GM18498 (cell line): ENCODE data around the gene SLC3A2.

Experiments
- ATAC-seq: cut with Tn5 transposase; IDR thresholded peaks from one replicate; pipeline ENCODE4 v1.9.1; 2021; ENCODE audit warnings: mild to moderate bottlenecking, moderate library complexity; ENCODE audit not compliant: unreplicated experiment

The SLC3A2 gene

DNA sequence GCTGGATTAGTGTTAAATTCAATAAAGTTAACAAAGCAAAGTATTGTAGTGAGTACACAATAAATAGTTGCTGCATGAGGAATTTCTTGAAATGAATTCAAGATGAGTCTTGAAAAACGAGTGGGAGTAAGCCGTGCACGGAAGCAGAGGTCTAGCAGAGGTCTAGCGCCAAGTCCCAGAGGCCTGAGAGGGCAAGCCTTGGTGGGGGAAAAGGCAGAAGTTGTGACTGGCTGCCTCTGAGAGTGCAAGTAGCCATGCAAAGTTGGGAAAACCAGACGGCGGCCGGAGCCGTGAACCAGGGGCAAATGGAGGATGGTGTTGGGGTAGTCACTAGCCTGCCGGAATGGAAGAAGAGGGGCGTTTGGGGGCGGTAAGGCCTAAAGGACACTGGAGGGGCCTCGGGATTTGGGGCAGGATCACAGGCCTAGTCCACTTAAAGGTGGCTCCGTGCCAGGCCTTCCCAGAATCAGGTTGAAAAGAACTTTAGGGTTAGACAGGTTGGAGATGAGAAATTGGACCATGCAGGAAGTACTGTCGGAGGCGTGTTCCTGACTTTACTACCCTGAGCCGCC lies 379 bp upstream of the SLC3A2 start:
- ATAC-seq = peak; percentile 24

DNA sequence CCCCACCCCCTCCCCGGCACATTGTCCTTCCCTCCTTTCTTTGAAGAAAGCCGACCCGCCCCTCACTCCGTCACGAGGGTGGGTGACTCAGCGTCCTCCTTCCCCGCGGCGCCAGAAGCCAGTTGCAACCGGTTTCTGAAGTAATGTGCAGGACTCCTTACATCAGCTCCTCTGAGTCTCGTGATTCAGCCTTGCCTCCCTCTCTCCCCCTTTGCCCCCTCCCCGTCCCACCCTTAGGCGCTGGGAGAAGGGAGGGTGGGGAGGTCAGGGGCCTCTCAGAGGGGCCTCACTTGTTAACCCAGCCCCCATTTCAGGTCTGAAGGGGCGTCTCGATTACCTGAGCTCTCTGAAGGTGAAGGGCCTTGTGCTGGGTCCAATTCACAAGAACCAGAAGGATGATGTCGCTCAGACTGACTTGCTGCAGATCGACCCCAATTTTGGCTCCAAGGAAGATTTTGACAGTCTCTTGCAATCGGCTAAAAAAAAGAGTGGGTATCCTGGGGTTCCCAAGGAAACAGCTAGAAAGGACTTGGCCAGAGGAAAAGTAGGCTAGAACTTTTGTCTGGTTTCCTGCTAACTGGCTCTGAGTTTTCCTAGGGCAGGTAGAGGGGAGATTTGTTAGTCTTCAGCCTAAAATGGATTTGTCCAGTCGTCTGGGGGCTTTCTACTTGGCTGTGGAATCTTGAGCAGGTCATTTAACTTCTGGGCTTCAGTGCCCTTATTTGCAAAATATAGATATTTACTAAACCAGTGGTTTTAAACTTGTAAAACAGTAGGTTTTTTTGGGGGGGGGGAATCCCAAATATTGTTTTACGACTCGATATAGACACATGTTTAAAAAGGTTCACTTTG lies 1.1 kb downstream of the SLC3A2 start:
- ATAC-seq = peak; percentile 49

DNA sequence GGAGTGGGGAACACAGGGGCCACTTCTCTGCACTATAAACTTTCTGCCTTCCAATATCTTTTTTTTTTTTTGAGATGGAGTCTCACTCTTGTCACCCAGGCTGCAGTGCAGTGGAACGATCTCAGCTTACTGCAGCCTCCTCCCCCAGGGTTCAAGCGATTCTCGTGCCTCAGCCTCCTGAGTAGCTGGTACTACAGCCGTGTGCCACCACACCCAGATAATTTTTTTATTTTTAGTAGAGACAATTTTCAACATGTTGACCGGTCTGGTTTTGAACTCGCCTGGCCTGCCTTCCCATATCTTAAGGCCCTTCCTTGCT lies 1.7 kb downstream of the SLC3A2 start:
- no peak for ATAC-seq

DNA sequence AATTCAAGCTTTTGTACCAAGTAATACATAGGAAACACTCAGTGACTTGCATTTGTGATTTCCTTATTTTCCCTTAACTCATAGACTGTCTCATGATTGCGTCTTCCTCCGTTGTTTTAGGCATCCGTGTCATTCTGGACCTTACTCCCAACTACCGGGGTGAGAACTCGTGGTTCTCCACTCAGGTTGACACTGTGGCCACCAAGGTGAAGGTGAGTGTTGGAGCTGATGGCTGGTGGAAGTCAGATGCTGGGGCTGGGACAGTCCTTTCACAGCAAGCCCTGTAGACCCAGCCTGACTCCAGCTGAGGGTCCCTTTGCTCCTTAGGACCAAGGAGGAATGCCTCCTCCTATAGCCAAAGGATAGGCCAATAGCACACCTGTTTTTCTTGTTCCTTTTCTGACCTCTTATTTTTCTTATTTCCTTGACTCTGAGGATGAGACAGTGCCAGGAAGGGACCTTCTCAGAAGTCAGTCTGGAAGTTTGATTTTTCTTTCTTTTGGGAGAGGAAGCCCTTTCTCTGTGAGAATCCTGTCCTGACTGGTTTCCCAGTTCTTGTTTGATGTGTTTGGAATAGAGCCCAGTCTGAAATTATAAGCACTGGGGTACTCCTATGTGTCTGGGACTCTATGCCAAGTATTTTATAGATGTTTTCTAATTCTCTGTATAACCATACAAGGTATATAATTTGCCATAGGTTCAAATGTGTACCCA lies 2.2 kb downstream of the SLC3A2 start:
- no peak for ATAC-seq

DNA sequence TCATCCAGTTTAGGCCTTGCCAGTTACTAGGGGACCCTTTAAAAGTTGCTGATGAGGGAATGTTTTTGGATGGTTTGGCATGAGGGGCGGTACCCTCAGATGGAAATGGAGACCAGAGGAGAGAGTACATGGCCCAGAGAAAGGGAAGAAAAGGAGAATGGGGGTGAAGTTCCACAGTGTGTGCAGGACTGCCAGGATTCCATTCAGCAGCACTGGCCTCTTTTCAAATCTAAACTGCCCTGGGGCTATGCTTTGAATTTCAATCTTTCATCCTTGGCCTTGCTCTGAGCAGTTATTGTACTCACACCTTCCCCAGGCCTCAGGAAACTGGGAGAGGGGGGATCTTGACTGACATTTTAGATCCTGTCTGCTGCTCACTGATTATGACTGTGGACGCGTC lies 3.0 kb downstream of the SLC3A2 start:
- ATAC-seq = no peak

GRCh38 chr11:62885137-62885750 lies 4.5 kb downstream of the SLC3A2 start:
- ATAC-seq = no peak

DNA sequence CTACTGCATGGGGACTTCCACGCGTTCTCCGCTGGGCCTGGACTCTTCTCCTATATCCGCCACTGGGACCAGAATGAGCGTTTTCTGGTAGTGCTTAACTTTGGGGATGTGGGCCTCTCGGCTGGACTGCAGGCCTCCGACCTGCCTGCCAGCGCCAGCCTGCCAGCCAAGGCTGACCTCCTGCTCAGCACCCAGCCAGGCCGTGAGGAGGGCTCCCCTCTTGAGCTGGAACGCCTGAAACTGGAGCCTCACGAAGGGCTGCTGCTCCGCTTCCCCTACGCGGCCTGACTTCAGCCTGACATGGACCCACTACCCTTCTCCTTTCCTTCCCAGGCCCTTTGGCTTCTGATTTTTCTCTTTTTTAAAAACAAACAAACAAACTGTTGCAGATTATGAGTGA lies 7.7 kb downstream of the SLC3A2 start:
- ATAC-seq = no peak

GRCh38 chr11:62889126-62889483 lies 8.4 kb downstream of the SLC3A2 start:
- no peak for ATAC-seq

DNA sequence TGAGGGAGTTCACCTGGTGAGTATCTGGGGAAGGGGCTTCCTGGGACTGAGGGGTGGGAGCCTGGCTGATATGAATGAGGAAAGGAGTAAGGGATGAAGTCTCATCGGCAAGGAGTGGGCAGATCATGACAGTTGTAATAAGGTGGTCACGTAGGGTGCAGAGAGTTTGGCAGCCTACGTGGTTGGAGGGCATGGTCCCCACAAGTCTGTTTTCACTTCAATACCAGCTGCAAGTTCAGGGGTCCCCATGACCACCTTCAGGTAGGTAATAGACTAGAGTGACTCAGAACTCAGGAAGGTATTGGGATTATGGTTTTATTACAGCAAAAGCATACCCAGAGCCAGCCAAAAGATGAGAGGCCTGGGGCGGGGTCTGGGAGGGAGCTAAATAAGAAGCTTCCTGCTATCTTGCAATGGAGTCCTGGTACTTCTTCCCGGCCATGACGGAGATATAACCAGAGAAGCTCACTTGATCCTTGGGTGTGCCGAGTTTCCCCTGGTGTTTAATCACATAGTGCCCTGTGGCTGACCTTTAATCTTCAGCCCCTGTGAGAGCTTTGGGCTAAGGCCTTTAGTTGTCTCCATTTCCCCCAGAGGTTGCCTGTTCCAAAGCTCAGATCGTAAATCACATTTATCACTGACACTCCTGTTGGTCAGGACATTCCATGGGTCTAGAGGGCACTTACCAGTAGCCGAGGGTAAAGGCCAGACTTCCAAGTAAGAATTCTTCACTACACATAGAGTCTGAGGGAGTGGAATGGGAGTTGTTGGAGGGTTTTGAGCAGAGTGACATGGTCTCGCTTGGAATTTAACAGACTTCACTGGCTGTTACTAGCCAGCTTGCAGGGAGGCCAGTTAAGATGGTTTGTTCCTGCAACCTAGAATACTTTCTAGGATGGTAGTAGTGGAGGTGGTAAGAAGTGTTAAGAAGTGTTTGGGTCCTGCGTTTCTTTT lies 9.1 kb downstream of the SLC3A2 start:
- no peak for ATAC-seq

- ATAC-seq = no peak
These were observed 11.6 kb downstream of the SLC3A2 start for GRCh38 chr11:62892077-62892922.

GRCh38 chr11:62895501-62895900 lies 14.8 kb downstream of the SLC3A2 start:
- no peak for ATAC-seq

DNA sequence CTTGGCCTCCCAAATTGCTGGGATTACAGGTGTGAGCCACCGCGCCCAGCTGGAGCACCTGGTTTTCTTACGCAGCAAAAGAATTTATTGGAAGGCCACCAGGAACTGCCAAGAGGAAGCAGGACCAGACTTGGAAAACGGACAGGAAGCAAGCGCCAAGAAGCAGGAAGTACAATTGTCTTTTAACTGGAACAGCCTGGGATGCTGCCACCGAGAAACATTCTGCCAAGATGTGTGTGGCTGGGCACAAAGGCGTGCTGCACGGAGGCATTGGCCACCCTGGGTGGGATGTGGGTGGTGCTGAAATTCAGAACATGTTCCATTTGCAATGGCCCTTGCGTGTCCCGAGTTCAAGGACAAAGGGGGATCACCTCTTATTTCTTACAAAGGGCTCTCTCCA lies 15.4 kb downstream of the SLC3A2 start:
- ATAC-seq = no peak

- no peak for ATAC-seq
These were observed 16.6 kb downstream of the SLC3A2 start for GRCh38 chr11:62897311-62897710.

DNA sequence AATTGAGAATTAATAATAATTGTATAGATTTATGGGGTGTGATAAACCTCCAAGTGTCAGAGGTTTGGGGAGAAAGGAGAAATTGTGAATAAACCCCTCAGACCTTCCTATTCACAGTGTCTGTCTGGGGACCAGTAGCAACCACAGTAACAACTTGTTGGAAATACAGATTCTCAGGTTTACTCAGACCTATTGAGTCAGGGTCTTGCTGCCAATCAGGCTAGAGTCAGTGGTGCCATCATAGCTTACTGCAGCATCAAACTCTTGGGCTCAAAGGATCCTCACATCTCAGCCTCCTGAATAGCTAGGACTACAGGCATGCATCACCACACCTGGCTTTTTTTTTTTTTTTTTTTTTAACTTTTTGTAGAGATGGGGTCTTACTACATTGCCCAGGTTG lies 17.3 kb downstream of the SLC3A2 start:
- ATAC-seq = no peak

- ATAC-seq = no peak
These were observed 22.2 kb downstream of the SLC3A2 start for GRCh38 chr11:62902932-62903331.

DNA sequence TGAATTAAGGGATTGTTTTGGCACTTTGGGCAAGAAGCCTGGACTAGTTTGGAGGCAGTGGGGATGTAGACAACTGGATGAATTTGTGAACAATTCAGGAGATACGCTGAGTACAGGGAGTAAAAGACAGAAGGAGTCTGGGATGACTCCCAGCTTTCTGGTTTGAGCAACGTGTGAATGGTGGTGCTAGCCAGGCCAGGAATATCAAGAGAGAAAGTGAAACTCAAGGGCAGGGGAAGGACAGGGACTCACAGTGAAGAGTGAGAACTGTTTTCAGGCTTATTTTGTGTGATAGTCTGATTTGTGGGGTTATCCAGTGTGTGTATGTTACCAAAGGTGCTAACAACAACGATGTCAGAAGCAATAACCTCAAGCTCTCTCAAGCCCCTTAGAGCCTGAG lies 24.6 kb downstream of the SLC3A2 start:
- ATAC-seq = no peak

GRCh38 chr11:62905927-62906531 lies 25.3 kb downstream of the SLC3A2 start:
- ATAC-seq = peak; percentile 56

- ATAC-seq = no peak
These were observed 27.9 kb downstream of the SLC3A2 start for GRCh38 chr11:62908468-62909072.
